ENCODE data around the gene FAM229A.
A peak's percentile ranks its signal among the peaks of the same experiment; 100 is the strongest.

The FAM229A gene

DNA sequence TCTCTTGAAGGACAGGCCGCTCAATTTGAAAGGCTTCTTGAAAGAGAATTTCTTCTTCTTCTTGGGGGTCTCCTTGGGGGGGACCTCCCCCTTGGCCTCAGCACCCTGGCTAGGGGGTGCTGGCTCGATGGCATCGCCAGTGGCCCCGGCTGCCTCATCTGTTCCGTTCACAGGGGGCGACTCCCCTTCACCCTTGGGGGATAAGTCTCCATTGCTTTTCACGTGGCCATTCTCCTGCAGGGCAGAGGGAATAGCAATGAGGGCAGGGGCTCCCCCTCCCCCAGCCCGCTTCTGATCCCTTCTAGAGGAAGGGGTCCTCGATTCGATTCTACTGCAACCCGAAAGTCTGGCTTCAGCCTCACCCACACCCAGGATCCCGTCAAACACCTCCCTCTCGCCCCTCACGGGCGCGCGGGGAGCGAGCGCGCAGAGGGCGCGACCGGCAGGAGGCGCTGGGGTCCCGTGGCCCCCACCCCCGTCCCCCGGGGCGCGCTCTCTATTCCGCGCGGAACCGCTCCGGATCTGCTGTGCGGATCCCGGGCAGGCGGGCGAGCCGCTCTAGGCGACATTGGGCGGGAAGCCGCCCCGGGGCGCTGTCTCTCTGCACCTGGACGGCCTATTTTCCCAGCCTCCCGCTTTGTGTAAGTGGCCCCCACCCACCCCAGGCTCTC, 27.3 kb downstream of the FAM229A start:
- Histone ChIP-seq H3K4me3 (ENCODE audit: low read length) (peak overlapping the region; percentile 76), H3K4me2 (ENCODE audit: low read length) (peak overlapping the region; percentile 91), H3K27me3 (ENCODE audit: control insufficient read depth, insufficient read depth, low read length) (peaks cover 3% of the 10 kb centered on the region), H3K9me3 (replicated peaks; ENCODE audit: low read length) (no peaks in the 10 kb centered on the region), H3K36me3 (ENCODE audit: insufficient read depth, low read length) (peaks cover 39% of the 10 kb centered on the region), H3K9ac (ENCODE audit: low read depth, low read length) (peak overlapping the region; percentile 81), H3K4me1 (ENCODE audit: control insufficient read depth, insufficient read depth, low read length) (peaks cover 9% of the 10 kb centered on the region)

- Histone ChIP-seq H3K4me1 (ENCODE audit: control insufficient read depth, insufficient read depth, low read length) (peaks cover 9% of the 10 kb centered on the region), H3K4me3 (ENCODE audit: low read length) (peak overlapping the region; percentile 76), H3K36me3 (ENCODE audit: insufficient read depth, low read length) (peaks cover 45% of the 10 kb centered on the region)
Measured at GRCh38 chr1:32334274-32334861, 27.9 kb downstream of the FAM229A start.

GRCh38 chr1:32333251-32333963, 28.9 kb downstream of the FAM229A start:
- no peak overlapping the region for H3K9ac ChIP-seq (ENCODE audit: low read depth, low read length)
- no peak overlapping the region for H3K4me2 ChIP-seq (ENCODE audit: low read length)
- peaks cover 9% of the 10 kb centered on the region for H3K4me1 ChIP-seq (ENCODE audit: control insufficient read depth, insufficient read depth, low read length)
- peaks cover 54% of the 10 kb centered on the region for H3K36me3 ChIP-seq (ENCODE audit: insufficient read depth, low read length)
- H3K4me3 ChIP-seq (ENCODE audit: low read length) = no peak overlapping the region
- peaks cover 3% of the 10 kb centered on the region for H3K27me3 ChIP-seq (ENCODE audit: control insufficient read depth, insufficient read depth, low read length)
- no peaks in the 10 kb centered on the region for H3K9me3 ChIP-seq (replicated peaks; ENCODE audit: low read length)

More at GRCh38 chr1:32334274-32334861, 27.9 kb downstream of the FAM229A start:
- no peaks in the 10 kb centered on the region for H3K9me3 ChIP-seq (replicated peaks; ENCODE audit: low read length)
- peak overlapping the region; percentile 81 for H3K9ac ChIP-seq (ENCODE audit: low read depth, low read length)
- peaks cover 3% of the 10 kb centered on the region for H3K27me3 ChIP-seq (ENCODE audit: control insufficient read depth, insufficient read depth, low read length)
- H3K4me2 ChIP-seq (ENCODE audit: low read length) = peak overlapping the region; percentile 91

DNA sequence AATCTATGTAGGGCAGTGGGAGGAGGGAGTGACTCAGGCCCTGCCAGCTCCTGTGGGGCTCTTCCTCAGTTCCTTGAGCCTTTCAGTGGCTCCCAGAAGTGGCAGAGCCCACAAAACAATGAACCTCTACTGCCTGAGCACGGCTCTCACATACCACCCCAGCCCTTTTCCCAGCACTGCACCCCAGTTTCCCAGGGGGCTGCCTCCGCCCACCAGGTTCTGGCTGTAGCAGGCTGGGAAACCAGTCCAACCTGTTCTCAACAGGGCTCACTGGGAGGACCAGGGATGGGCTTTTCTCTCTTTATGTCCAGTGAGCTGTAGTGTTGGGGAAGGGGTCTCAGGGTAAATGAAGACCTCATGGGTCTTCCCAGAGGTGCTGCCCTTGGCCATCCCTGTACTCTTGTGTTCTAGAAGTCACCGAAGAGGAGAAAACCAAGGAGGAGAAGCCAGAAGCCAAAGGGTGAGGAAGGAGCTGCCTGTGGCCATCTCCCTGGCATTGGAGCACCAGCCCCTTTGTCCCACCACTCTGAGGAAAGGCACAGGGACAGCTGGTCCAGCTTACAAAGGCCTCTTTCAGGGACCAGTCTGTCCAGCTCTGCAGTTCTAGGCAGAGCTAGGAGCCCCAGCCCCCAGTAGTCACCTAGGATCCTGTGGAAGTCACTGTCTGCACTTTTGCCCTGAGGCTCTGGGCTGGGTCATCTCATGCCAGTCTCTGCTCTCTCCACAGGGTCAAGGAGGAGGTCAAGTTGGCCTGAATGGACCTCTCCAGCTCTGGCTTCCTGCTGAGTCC, 29.8 kb downstream of the FAM229A start:
- Histone ChIP-seq H3K9me3 (replicated peaks; ENCODE audit: low read length) (no peaks in the 10 kb centered on the region), H3K27me3 (ENCODE audit: control insufficient read depth, insufficient read depth, low read length) (peaks cover 3% of the 10 kb centered on the region), H3K4me2 (ENCODE audit: low read length) (no peak overlapping the region), H3K36me3 (ENCODE audit: insufficient read depth, low read length) (peaks cover 61% of the 10 kb centered on the region), H3K9ac (ENCODE audit: low read depth, low read length) (no peak overlapping the region), H3K4me3 (ENCODE audit: low read length) (no peak overlapping the region), H3K4me1 (ENCODE audit: control insufficient read depth, insufficient read depth, low read length) (peaks cover 9% of the 10 kb centered on the region)

DNA sequence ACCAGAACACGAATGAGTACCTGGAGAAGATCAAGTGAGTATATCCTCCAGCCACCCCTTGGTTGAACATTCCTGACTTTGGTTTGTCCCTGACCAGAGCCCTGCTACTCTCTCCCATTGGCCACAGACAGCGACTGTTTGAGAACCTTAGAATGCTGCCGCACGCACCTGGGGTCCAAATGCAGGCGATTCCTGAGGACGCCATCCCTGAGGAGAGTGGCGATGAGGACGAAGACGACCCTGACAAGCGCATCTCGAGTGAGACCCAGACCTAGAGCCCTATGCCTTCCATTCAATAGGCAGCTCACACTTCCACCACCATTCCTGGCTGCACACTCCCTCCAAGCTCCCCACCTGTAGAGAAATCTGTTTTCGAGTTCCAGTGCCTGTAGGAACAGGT, 30.7 kb downstream of the FAM229A start:
- H3K4me3 ChIP-seq (ENCODE audit: low read length) = no peak overlapping the region
- H3K4me1 ChIP-seq (ENCODE audit: control insufficient read depth, insufficient read depth, low read length) = peaks cover 9% of the 10 kb centered on the region
- no peaks in the 10 kb centered on the region for H3K9me3 ChIP-seq (replicated peaks; ENCODE audit: low read length)
- peaks cover 69% of the 10 kb centered on the region for H3K36me3 ChIP-seq (ENCODE audit: insufficient read depth, low read length)
- no peak overlapping the region for H3K4me2 ChIP-seq (ENCODE audit: low read length)
- H3K9ac ChIP-seq (ENCODE audit: low read depth, low read length) = no peak overlapping the region
- H3K27me3 ChIP-seq (ENCODE audit: control insufficient read depth, insufficient read depth, low read length) = no peaks in the 10 kb centered on the region

DNA sequence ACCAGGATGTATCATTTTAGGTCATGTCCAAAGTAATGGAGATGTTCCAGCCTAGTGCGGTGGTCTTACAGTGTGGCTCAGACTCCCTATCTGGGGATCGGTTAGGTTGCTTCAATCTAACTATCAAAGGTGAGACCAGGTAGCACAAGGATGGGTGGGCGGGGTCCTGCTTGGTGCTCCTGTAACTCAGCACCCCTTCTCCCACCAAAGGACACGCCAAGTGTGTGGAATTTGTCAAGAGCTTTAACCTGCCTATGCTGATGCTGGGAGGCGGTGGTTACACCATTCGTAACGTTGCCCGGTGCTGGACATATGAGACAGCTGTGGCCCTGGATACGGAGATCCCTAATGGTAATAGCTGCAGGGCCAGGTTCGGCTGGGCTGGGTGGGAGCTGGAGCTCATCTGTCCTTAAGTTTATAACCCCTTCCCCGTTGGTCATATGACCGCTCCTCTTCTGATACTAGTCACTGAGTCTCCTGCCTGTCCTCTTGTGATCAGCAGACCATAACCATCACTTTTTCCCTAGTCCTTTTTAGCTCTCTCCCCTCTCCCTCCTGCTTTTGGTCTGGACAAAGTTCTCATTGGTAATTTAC, 31.6 kb downstream of the FAM229A start:
- Histone ChIP-seq H3K36me3 (ENCODE audit: insufficient read depth, low read length) (peaks cover 69% of the 10 kb centered on the region), H3K4me1 (ENCODE audit: control insufficient read depth, insufficient read depth, low read length) (peaks cover 9% of the 10 kb centered on the region), H3K4me2 (ENCODE audit: low read length) (no peak overlapping the region), H3K4me3 (ENCODE audit: low read length) (no peak overlapping the region), H3K9ac (ENCODE audit: low read depth, low read length) (no peak overlapping the region), H3K27me3 (ENCODE audit: control insufficient read depth, insufficient read depth, low read length) (no peaks in the 10 kb centered on the region), H3K9me3 (replicated peaks; ENCODE audit: low read length) (no peaks in the 10 kb centered on the region)

DNA sequence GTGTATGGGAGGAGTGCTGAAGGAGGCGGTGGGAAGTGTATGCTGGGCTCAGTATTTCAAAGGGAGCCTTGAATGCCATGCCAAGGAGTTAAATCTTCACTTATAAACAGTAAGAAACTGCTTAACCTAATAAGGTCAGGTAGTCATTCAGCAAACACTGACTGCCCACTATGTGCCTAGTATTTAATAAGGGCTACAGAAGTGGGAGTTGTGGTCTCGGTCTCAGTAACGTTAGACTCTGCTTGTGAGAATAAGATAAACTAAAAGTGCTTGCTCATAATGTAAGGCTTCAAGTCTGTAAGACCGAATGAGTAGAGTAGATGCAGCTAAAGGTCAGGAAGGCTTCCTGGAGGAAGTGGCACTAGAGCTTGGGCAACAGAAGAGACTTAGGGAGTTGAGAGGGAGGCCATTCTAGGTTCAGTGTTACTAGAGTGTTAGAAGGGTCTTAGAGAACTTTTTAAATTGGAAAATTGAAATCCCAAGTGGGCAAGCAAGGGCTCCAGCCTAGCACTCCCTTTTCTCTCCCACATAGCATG, 32.3 kb downstream of the FAM229A start:
- Histone ChIP-seq H3K4me3 (ENCODE audit: low read length) (no peak overlapping the region), H3K27me3 (ENCODE audit: control insufficient read depth, insufficient read depth, low read length) (no peaks in the 10 kb centered on the region), H3K4me2 (ENCODE audit: low read length) (no peak overlapping the region), H3K9ac (ENCODE audit: low read depth, low read length) (no peak overlapping the region), H3K9me3 (replicated peaks; ENCODE audit: low read length) (no peaks in the 10 kb centered on the region), H3K36me3 (ENCODE audit: insufficient read depth, low read length) (peaks cover 69% of the 10 kb centered on the region), H3K4me1 (ENCODE audit: control insufficient read depth, insufficient read depth, low read length) (peaks cover 8% of the 10 kb centered on the region)

- Histone ChIP-seq H3K4me3 (ENCODE audit: low read length) (no peak overlapping the region), H3K27me3 (ENCODE audit: control insufficient read depth, insufficient read depth, low read length) (no peaks in the 10 kb centered on the region), H3K9me3 (replicated peaks; ENCODE audit: low read length) (no peaks in the 10 kb centered on the region), H3K4me1 (ENCODE audit: control insufficient read depth, insufficient read depth, low read length) (no peaks in the 10 kb centered on the region), H3K36me3 (ENCODE audit: insufficient read depth, low read length) (peaks cover 55% of the 10 kb centered on the region), H3K4me2 (ENCODE audit: low read length) (no peak overlapping the region), H3K9ac (ENCODE audit: low read depth, low read length) (no peak overlapping the region)
Measured at GRCh38 chr1:32327204-32327603, 35.1 kb downstream of the FAM229A start.

GRCh38 chr1:32321712-32322291, 40.5 kb downstream of the FAM229A start:
- Histone ChIP-seq H3K4me1 (ENCODE audit: control insufficient read depth, insufficient read depth, low read length) (peaks cover 8% of the 10 kb centered on the region), H3K36me3 (ENCODE audit: insufficient read depth, low read length) (peaks cover 22% of the 10 kb centered on the region), H3K9ac (ENCODE audit: low read depth, low read length) (no peak overlapping the region), H3K9me3 (replicated peaks; ENCODE audit: low read length) (no peaks in the 10 kb centered on the region), H3K4me3 (ENCODE audit: low read length) (no peak overlapping the region), H3K4me2 (ENCODE audit: low read length) (no peak overlapping the region), H3K27me3 (ENCODE audit: control insufficient read depth, insufficient read depth, low read length) (no peaks in the 10 kb centered on the region)

GRCh38 chr1:32318127-32318869, 44.0 kb downstream of the FAM229A start:
- Histone ChIP-seq H3K27me3 (ENCODE audit: control insufficient read depth, insufficient read depth, low read length) (no peaks in the 10 kb centered on the region), H3K4me2 (ENCODE audit: low read length) (no peak overlapping the region)

More at GRCh38 chr1:32318127-32318869, 44.0 kb downstream of the FAM229A start:
- Histone ChIP-seq H3K4me3 (ENCODE audit: low read length) (no peak overlapping the region), H3K4me1 (ENCODE audit: control insufficient read depth, insufficient read depth, low read length) (peaks cover 8% of the 10 kb centered on the region), H3K36me3 (ENCODE audit: insufficient read depth, low read length) (peaks cover 20% of the 10 kb centered on the region), H3K9me3 (replicated peaks; ENCODE audit: low read length) (no peaks in the 10 kb centered on the region), H3K9ac (ENCODE audit: low read depth, low read length) (no peak overlapping the region)
